D721Med (cell line): ENCODE data around the gene CERT1.
"Not testable (repeated sequence)": the region's sequence is repeated elsewhere in the genome, so short reads cannot be mapped to it uniquely, and the experiment has no call there.

Experiments used
- DNase-seq: peaks from one replicate; pipeline ENCODE4 v3.0.0; 2011; ENCODE audit warnings: low spot score; ENCODE audit not compliant: insufficient read length
- FAIRE-seq: peaks from 2 replicates; lab custom pipeline; 2011; peaks lifted over from hg19 to GRCh38; lab: Jason Lieb, UNC
- TF ChIP-seq, protein P1 (sequence below): IDR thresholded peaks from 2 replicates; pipeline ENCODE4 v1.5.1; 2012; ENCODE audit warnings: mild to moderate bottlenecking, control low read depth; ENCODE audit not compliant: insufficient read depth; ENCODE audit errors: missing control alignments

The CERT1 gene

GRCh38 chr5:75507841-75508240 is 3.6 kb downstream of the CERT1 start:
- DNase-seq, result no peak
- FAIRE-seq, result no peak
- TF ChIP-seq, protein P1, sequence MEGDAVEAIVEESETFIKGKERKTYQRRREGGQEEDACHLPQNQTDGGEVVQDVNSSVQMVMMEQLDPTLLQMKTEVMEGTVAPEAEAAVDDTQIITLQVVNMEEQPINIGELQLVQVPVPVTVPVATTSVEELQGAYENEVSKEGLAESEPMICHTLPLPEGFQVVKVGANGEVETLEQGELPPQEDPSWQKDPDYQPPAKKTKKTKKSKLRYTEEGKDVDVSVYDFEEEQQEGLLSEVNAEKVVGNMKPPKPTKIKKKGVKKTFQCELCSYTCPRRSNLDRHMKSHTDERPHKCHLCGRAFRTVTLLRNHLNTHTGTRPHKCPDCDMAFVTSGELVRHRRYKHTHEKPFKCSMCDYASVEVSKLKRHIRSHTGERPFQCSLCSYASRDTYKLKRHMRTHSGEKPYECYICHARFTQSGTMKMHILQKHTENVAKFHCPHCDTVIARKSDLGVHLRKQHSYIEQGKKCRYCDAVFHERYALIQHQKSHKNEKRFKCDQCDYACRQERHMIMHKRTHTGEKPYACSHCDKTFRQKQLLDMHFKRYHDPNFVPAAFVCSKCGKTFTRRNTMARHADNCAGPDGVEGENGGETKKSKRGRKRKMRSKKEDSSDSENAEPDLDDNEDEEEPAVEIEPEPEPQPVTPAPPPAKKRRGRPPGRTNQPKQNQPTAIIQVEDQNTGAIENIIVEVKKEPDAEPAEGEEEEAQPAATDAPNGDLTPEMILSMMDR, result no peak

GRCh38 chr5:75505112-75505511 is 6.3 kb downstream of the CERT1 start:
- not testable (repeated sequence) for FAIRE-seq, DNase-seq

- not testable (repeated sequence) for FAIRE-seq, DNase-seq
Measured at GRCh38 chr5:75498875-75499274, 12.6 kb downstream of the CERT1 start.

DNA sequence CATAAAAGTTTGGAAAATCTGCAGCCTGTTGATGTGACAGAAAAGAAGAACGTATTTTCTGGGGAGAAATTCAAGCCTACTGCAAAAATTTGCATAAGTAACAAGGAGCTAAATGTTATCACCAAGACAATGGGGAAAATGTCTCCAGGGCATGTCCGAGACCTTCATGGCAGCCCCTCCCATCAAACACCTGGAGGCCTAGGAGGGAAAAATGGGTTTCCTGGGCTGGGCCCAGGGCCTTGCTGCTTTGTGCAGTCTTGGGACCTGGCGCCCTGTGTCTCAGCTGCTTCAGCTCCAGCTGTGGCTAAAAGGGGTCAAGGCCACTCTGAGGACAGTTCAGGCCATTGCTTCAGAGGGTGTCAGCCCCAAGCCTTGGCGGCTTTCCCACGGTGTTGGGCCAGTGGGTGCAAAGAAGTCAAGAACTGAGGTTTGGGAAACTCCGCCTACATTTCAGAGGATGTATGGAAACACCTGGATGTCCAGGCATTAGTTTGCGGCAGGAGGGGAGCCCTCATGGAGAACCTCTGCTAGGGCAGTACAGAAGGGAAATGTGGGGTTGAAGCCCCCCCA is 13.1 kb downstream of the CERT1 start:
- TF ChIP-seq, protein P1, result no peak
- FAIRE-seq, result no peak
- no peak for DNase-seq

DNA sequence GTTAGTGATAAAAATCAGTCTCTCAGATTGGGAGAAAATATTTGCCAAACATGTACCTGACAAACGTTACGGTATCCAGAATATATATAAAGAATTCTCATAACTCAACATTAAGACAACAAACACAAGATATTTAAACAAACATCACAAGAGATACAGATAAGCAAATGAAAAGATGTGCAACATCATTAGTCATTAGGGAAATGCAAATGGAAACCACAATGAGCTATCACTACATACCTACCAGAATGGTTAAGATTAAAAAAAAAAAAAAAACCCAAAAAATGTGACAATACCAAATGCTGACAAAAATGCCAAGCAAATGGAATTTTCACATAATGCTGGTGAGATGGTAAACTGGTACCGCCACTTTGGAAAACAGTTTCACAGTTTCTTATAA is 15.4 kb downstream of the CERT1 start:
- TF ChIP-seq, protein P1, result no peak
- DNase-seq, result no peak
- no peak for FAIRE-seq

GRCh38 chr5:75491621-75492020 is 19.8 kb downstream of the CERT1 start:
- FAIRE-seq (no peak), DNase-seq (no peak)
- TF ChIP-seq, protein P1, result no peak

GRCh38 chr5:75489847-75490246 is 21.6 kb downstream of the CERT1 start:
- DNase-seq, FAIRE-seq: not testable (repeated sequence)

DNA sequence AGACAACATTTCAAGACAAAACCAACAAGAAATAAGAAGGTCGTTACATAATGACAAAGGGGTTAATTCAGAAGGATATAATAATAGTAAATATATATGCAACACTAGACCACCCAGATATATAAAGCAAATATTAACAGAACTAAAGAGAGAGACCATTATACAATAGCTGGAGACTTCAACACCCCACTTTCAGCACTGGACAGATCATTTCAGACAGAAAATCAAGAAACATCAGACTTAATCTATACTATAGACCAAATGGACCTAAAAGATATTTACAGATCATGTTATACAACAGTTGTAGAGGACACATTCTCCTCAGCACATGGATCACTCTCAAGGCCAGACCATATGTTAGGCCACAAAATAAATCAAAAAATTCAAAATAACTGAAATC is 26.8 kb downstream of the CERT1 start:
- TF ChIP-seq, protein P1, result no peak
- FAIRE-seq (no peak), DNase-seq (no peak)

- no peak for DNase-seq
- no peak for FAIRE-seq
- TF ChIP-seq, protein P1, result no peak
Measured at GRCh38 chr5:75482482-75482881, 28.9 kb downstream of the CERT1 start.
